ENCODE measurements around the gene DLGAP1.
"Not testable (repeated sequence)": the region's sequence is repeated elsewhere in the genome, so short reads cannot be mapped to it uniquely, and the experiment has no call there.

DLGAP1 gene

GRCh38 chr18:3607309-3608098 lies 847.6 kb downstream of the DLGAP1 start:
- no peak for DNase-seq

GRCh38 chr18:3606863-3607262 lies 848.2 kb downstream of the DLGAP1 start:
- DNase-seq, result not testable (repeated sequence)

- DNase-seq, result no peak
Measured at GRCh38 chr18:3605954-3606443, 849.1 kb downstream of the DLGAP1 start.

GRCh38 chr18:3605486-3605952 lies 849.6 kb downstream of the DLGAP1 start:
- DNase-seq, result no peak

- DNase-seq, result no peak
Measured at GRCh38 chr18:3604498-3605408, 850.4 kb downstream of the DLGAP1 start.

GRCh38 chr18:3604235-3604497 lies 850.9 kb downstream of the DLGAP1 start:
- no peak for DNase-seq

- no peak for DNase-seq
Measured at GRCh38 chr18:3603421-3604234, 851.5 kb downstream of the DLGAP1 start.

- not testable (repeated sequence) for DNase-seq
Measured at GRCh38 chr18:3601106-3601755, 853.9 kb downstream of the DLGAP1 start.

- no peak for DNase-seq
Measured at GRCh38 chr18:3599861-3600260, 855.2 kb downstream of the DLGAP1 start.

- no peak for DNase-seq
Measured at GRCh38 chr18:3599195-3599594, 855.9 kb downstream of the DLGAP1 start.

- no peak for DNase-seq
Measured at GRCh38 chr18:3598581-3598980, 856.5 kb downstream of the DLGAP1 start.

GRCh38 chr18:3597409-3598357 lies 857.4 kb downstream of the DLGAP1 start:
- no peak for DNase-seq

GRCh38 chr18:3596637-3597384 lies 858.3 kb downstream of the DLGAP1 start:
- DNase-seq, result no peak

- DNase-seq, result no peak
Measured at GRCh38 chr18:3596324-3596636, 858.8 kb downstream of the DLGAP1 start.

GRCh38 chr18:3595369-3596273 lies 859.5 kb downstream of the DLGAP1 start:
- no peak for DNase-seq

- no peak for DNase-seq
Measured at GRCh38 chr18:3594760-3595368, 860.2 kb downstream of the DLGAP1 start.

GRCh38 chr18:3593904-3594759 lies 861.0 kb downstream of the DLGAP1 start:
- peak; percentile 91 for DNase-seq

GRCh38 chr18:3593381-3593903 lies 861.7 kb downstream of the DLGAP1 start:
- no peak for DNase-seq

Data from NCI-H1417 treated with DMSO at 0.1 percent for 48 hours (cell line).